AG10803 (cell line): ENCODE measurements around the gene SUMO2.

Experiments
- DNase-seq: peaks from one replicate; pipeline ENCODE4 v3.0.0; 2010; ENCODE audit warnings: low read depth
- H3K4me3 ChIP-seq: 2 replicates; pipeline ENCODE4 v1.5.1; 2011; ENCODE audit warnings: mild to moderate bottlenecking, low read length, control low read depth
- TF ChIP-seq, protein P1 (sequence below): conservative IDR thresholded peaks from 2 replicates; pipeline ENCODE4 v1.5.1; 2011; ENCODE audit warnings: mild to moderate bottlenecking, low read length, control low read depth, inconsistent platforms

The SUMO2 gene

DNA sequence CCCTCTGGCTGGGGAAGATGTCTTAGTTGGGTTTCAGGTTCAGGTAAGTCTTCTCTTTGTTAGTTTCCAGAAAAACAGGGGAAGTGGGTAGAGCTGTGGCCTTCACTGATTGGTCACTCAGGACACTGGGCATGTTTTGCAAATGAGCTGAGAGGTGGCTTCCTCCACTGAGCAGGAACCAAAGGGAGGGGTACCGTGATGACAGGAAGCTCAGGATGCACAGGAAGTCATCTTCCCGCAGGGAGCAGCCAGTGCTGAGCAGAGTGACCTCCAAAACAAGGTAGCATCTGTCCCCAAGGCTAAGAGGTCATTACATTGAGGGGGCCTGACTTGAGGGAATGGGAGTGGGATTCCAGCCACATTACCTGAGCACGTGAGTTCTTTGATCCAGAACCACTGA is 56.8 kb downstream of the SUMO2 start:
- no peak overlapping the region for H3K4me3 ChIP-seq
- TF ChIP-seq, protein P1, sequence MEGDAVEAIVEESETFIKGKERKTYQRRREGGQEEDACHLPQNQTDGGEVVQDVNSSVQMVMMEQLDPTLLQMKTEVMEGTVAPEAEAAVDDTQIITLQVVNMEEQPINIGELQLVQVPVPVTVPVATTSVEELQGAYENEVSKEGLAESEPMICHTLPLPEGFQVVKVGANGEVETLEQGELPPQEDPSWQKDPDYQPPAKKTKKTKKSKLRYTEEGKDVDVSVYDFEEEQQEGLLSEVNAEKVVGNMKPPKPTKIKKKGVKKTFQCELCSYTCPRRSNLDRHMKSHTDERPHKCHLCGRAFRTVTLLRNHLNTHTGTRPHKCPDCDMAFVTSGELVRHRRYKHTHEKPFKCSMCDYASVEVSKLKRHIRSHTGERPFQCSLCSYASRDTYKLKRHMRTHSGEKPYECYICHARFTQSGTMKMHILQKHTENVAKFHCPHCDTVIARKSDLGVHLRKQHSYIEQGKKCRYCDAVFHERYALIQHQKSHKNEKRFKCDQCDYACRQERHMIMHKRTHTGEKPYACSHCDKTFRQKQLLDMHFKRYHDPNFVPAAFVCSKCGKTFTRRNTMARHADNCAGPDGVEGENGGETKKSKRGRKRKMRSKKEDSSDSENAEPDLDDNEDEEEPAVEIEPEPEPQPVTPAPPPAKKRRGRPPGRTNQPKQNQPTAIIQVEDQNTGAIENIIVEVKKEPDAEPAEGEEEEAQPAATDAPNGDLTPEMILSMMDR: no peak
- DNase-seq: no peak

DNA sequence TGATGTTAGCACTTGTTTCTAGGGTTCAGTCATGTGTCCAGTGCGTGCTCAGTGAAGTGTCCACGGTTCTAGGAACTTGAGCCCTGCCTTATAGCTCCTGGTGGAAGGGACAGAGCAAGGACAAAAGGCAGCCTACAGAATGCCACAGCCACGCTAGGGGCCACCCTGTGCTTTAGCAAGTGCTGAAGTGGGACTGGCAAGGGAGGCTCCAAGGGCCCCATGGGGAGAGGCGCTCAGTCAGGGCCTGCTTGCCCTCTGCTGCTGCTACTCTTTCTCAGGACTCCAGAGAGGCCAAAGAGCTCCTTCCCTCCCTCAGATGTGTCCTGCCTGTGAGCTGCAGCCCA is 58.0 kb downstream of the SUMO2 start:
- no peak overlapping the region for H3K4me3 ChIP-seq
- no peak for DNase-seq
- TF ChIP-seq, protein P1: no peak

DNA sequence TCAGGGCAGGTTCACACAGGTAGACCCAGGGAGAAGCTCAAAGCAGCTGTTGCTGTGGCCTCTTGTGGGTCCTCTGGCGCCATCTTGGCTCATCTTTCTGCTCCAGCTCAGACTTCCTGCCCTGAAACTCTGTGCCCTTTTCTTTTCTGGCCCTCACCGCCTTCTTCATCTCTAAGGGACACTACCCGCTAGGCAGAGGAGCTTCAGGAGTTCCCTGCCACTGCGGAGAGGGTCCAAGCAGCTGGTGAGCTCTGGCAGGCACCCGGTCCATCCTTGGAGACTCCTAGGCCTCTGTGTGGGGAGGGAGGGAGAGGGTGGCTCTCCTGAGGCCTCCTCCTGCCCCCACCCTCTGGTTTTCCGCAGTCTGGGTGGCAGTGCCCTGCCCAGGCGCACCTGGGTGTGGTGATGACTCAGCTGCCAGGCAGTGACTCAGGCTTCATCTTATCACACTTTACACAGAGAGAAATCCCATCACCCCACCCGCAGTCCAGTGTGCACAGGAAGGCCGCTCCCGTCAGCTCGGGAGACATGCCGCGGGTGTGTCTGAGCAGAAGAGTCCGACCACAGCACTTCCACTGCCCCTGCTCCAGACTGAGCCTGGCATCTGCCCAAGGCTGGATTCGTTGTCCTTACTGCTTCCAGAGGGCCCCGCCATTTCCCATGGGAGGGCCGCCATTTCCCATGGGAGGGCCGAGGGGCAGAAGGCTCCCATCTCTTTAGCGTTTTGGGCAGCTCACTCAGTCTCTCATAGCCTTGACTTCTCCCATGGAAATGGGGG is 58.5 kb downstream of the SUMO2 start:
- DNase-seq: no peak
- TF ChIP-seq, protein P1: no peak
- H3K4me3 ChIP-seq: no peak overlapping the region

DNA sequence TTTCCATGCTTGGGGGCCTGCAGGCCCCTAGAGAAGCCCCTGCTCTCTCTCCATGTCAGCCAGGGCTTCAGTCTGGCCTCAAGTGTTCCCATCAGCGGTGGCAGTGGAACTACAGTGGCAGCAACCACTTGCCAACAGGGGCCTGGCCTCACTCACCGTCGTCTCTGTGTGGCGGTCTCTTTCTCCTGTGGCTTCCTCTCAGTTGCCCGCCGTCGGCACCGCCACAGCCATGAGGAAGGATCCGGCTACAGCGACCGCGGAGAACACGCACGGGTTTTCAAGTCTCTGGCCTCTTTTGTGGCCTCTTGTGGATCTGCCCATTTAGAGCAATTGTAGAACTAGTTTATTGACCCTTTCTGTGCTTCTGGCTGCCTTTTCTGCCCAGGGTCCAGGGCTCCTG is 64.5 kb downstream of the SUMO2 start:
- H3K4me3 ChIP-seq: no peak overlapping the region
- TF ChIP-seq, protein P1: no peak
- no peak for DNase-seq

DNA sequence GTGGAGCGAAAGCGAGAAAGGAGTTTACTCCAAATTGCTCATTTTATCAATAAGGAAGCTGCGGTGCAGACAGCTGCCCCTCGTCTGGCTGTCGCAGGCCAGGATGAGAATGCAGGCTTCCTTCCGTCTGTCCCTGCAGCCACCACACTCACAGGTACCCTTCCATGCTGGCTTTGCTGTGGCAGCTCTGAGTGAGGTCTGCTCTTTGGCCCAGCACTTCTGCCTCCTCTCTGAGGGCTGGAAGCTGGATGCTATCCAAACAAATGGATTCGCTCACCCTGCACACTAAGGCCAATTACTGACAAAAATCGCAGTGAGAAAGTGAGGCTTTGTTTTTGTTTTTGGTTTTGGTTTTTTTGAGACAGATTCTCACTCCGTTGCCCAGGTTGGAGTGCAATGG is 66.0 kb downstream of the SUMO2 start:
- no peak overlapping the region for H3K4me3 ChIP-seq
- TF ChIP-seq, protein P1: no peak
- no peak for DNase-seq
